Left lung (tissue), 10 donors: ENCODE measurements around the gene MFSD6. TPM values are rescaled to one million over a fixed set of nuclear protein-coding genes. Genes with fewer than 3 reads are reported as not detected.
A peak's percentile ranks its signal among the peaks of the same experiment; 100 is the strongest.

Experiments
- ATAC-seq: fragments of 200-7000 bp; cut with Tn5 transposase; one replicate; pipeline ENCODE4 v1.9.1; 2020; ENCODE audit warnings: moderate library complexity
- DNase-seq, 4 donors: peaks; one replicate each; pipeline ENCODE4 v3.0.0-alpha.2; 2013 to 2020
- H3K27ac ChIP-seq, 2 donors: fragments of 200-600 bp; sonication (generic) in 1 of 2; one replicate each; pipeline versions ENCODE4 v1.5.0 to v1.8.0; 2020 to 2021
- H3K27me3 ChIP-seq, 2 donors: fragments of 200-600 bp; sonication (generic) in 1 of 2; one replicate each; pipeline versions ENCODE4 v1.5.0 to v1.8.0; 2020 to 2021
- H3K36me3 ChIP-seq, 2 donors: fragments of 200-600 bp; sonication (generic) in 1 of 2; one replicate each; pipeline versions ENCODE4 v1.5.0 to v1.8.0; 2020 to 2021
- H3K4me1 ChIP-seq, 2 donors: fragments of 200-600 bp; one replicate each; pipeline ENCODE4 v1.8.0; 2021
- H3K4me3 ChIP-seq, 2 donors: fragments of 200-600 bp; sonication (generic) in 1 of 2; one replicate each; pipeline versions ENCODE4 v1.5.0 to v1.8.0; 2020 to 2021; ENCODE audit warnings: mild to moderate bottlenecking in 1 of 2
- H3K9me3 ChIP-seq, 2 donors: fragments of 200-600 bp; sonication (generic) in 1 of 2; one replicate each; pipeline versions ENCODE4 v1.5.0 to v1.8.0; 2020 to 2021
- intact Hi-C, 2 donors: fragments of 100-400 bp; cut with DNase I; formaldehyde crosslinking; loops; one replicate each; pipeline versions ENCODE4 v1.11.2 to v1.14.2; 2022
- polyA plus RNA-seq, 6 donors: library from polyadenylated mRNA; unstranded; fragments of 120-200 nt; gene quantifications; one replicate each; pipeline ENCODE4 v1.2.1, GENCODE V29; 2013; ENCODE audit not compliant: insufficient read length in 6 of 6
- total RNA-seq, 2 donors: library from RNA; stranded (reverse); fragmentation: NEBNext Ultra II Directional; extraction: Animal tissue kit (Norgen Biotek cat#: 25700); gene quantifications; one replicate each; pipeline ENCODE4 v1.2.1, GENCODE V29; 2021
- TF ChIP-seq, protein P1 (sequence below), 2 donors: fragments of 200-600 bp; sonication (generic) in 1 of 2; IDR thresholded peaks; one replicate each; pipeline versions ENCODE4 v1.5.0 to v1.8.0; 2021; ENCODE audit warnings: antibody characterized with exemption in 2 of 2
- donor health status: DM: no; HTN: yes; CAD: no.
- donor health status: DM: no; HTN: no; CAD: no.

The MFSD6 gene
- total and polyA plus RNA-seq, 8 donors = 21.5 to 46.6 (median 24.8) TPM

DNA sequence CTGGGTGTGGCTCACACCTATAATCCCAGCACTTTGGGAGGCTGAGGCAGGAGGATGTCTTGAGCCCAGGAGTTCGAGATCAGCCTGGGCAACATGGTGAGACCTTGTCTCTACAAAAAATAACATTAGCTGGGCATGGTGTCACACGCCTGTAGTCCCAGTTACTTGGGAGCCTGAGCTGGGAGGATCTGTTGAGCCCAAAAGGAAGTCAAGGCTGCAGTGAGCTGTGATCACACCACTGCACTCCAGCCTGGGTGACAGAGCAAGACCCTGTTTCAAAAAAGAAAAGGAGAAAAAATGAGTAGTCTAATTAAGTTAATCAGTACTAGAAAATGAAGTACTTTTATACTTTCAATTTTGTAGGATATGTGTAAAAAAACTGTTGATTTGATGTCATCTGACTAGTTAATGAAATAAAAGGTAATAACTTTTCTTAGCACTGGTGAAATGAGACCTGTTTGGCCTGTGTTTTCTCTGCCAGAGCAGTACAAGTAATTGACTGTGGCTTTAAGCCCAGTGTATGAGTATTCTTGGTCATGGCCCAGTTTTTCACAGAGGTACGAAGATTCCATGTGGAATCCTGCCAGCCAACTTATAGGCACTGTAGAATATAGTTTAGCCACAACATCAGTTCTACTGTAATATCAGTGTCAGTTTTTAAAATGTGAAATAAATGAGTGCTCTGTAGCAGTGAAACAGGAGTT lies 35.8 kb downstream of the MFSD6 start:
- no peaks in the 10 kb centered on the region for H3K36me3 ChIP-seq
- ATAC-seq (peak; percentile 21), DNase-seq (peak in 1 of 4 donors; percentile 24)
- H3K4me1 ChIP-seq = peaks cover 0 to 6% of the 10 kb centered on the region in 2 donors
- H3K27ac ChIP-seq = no peak overlapping the region
- intact Hi-C loops = no loop called here
- no peaks in the 10 kb centered on the region for H3K9me3 ChIP-seq
- no peaks in the 10 kb centered on the region for H3K27me3 ChIP-seq
- TF ChIP-seq, protein P1, sequence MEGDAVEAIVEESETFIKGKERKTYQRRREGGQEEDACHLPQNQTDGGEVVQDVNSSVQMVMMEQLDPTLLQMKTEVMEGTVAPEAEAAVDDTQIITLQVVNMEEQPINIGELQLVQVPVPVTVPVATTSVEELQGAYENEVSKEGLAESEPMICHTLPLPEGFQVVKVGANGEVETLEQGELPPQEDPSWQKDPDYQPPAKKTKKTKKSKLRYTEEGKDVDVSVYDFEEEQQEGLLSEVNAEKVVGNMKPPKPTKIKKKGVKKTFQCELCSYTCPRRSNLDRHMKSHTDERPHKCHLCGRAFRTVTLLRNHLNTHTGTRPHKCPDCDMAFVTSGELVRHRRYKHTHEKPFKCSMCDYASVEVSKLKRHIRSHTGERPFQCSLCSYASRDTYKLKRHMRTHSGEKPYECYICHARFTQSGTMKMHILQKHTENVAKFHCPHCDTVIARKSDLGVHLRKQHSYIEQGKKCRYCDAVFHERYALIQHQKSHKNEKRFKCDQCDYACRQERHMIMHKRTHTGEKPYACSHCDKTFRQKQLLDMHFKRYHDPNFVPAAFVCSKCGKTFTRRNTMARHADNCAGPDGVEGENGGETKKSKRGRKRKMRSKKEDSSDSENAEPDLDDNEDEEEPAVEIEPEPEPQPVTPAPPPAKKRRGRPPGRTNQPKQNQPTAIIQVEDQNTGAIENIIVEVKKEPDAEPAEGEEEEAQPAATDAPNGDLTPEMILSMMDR (IDR thresholded peaks at IDR 0.05) = no peak
- H3K4me3 ChIP-seq = no peak overlapping the region

DNA sequence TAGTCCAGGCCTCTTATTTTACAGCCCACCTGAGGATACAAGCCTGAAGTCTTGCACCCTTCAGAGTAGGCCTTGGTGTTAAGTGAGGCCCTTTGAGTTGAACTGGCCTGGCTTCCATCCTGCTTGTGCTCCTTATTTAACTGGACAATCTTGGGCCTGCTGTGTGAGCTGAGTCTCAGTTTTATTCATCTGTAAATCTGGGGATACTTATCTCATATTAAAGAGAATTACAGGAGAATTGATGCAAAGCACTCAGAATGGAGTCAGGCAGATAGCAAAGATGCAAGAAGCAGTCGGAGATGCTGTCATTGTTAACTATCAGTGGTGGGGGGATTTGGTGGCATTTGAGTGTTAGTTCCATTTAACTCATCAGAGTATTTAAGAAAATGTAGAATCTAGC lies 36.8 kb downstream of the MFSD6 start:
- intact Hi-C loops = no loop called here
- Histone ChIP-seq H3K4me1 (peaks cover 0 to 6% of the 10 kb centered on the region in 2 donors), H3K27me3 (no peaks in the 10 kb centered on the region), H3K4me3 (no peak overlapping the region), H3K9me3 (no peaks in the 10 kb centered on the region), H3K36me3 (no peaks in the 10 kb centered on the region), H3K27ac (no peak overlapping the region)
- no peak for ATAC-seq
- TF ChIP-seq, protein P1 (IDR thresholded peaks at IDR 0.05) = no peak
- no peak for DNase-seq

GRCh38 chr2:190446193-190446592 lies 38.0 kb downstream of the MFSD6 start:
- H3K4me3 ChIP-seq = no peak overlapping the region
- intact Hi-C loops = no loop called here
- no peaks in the 10 kb centered on the region for H3K27me3 ChIP-seq
- ATAC-seq (no peak), DNase-seq (no peak)
- H3K4me1 ChIP-seq = peaks cover 0 to 8% of the 10 kb centered on the region in 2 donors
- TF ChIP-seq, protein P1 (IDR thresholded peaks at IDR 0.05) = no peak
- no peak overlapping the region for H3K27ac ChIP-seq
- H3K36me3 ChIP-seq = no peaks in the 10 kb centered on the region
- H3K9me3 ChIP-seq = no peaks in the 10 kb centered on the region

DNA sequence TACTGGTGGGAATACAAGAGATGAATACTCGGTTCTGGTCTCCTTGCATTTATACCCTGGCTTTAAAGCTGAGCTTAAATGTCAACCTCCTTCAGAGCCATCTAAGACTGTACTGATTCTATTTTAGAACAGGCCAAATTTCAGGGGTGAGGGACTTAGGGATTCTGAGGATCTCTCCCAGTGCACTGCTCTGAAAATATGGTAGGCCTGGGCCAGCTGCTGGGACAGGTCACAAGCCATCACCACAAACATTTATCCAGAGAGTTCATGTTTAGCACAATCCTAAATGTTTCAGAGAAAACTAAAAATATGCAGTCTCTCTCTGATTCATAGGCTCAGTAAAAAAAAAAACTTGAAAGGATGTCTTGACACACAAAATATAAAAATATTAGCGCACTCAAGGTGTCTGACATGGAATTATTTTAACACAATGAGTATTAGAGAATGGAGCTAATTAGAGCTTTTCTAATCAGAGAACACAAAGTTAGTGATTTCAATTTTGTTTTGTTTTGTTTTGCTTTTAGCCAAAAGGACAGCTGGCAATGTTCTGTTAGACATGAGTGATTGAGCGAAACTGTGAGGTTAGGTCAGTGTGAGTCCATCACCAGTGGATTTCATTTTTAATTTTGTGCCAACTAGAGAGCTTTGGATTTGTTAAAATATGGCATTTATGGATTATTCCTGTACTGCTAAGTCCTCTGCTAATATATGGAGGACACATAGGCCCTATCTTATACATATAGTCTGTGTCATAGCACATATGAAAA lies 38.8 kb downstream of the MFSD6 start:
- TF ChIP-seq, protein P1 (IDR thresholded peaks at IDR 0.05) = no peak
- H3K4me3 ChIP-seq = no peak overlapping the region
- H3K4me1 ChIP-seq = peaks cover 0 to 14% of the 10 kb centered on the region in 2 donors
- intact Hi-C loops = no loop called here
- H3K9me3 ChIP-seq = no peaks in the 10 kb centered on the region
- no peaks in the 10 kb centered on the region for H3K27me3 ChIP-seq
- ATAC-seq (no peak), DNase-seq (no peak)
- no peaks in the 10 kb centered on the region for H3K36me3 ChIP-seq
- H3K27ac ChIP-seq = no peak overlapping the region

- TF ChIP-seq, protein P1 (IDR thresholded peaks at IDR 0.05) = no peak
- Histone ChIP-seq H3K4me3 (no peak overlapping the region), H3K27ac (no peak overlapping the region), H3K36me3 (no peaks in the 10 kb centered on the region), H3K27me3 (no peaks in the 10 kb centered on the region), H3K4me1 (peaks cover 0 to 14% of the 10 kb centered on the region in 2 donors), H3K9me3 (no peaks in the 10 kb centered on the region)
- ATAC-seq = no peak
- intact Hi-C loops = no loop called here
- DNase-seq = no peak
Measured at GRCh38 chr2:190447766-190448165, 39.6 kb downstream of the MFSD6 start.
